ENCODE measurements around the gene PRSS8. TPM values are rescaled to one million over a fixed set of nuclear protein-coding genes. Genes with fewer than 3 reads are reported as not detected.

The PRSS8 gene
- total RNA-seq, 3 donors from 2014 or later (not counting 1 experiment from before 2014, with no cell fraction given): not detected

DNA sequence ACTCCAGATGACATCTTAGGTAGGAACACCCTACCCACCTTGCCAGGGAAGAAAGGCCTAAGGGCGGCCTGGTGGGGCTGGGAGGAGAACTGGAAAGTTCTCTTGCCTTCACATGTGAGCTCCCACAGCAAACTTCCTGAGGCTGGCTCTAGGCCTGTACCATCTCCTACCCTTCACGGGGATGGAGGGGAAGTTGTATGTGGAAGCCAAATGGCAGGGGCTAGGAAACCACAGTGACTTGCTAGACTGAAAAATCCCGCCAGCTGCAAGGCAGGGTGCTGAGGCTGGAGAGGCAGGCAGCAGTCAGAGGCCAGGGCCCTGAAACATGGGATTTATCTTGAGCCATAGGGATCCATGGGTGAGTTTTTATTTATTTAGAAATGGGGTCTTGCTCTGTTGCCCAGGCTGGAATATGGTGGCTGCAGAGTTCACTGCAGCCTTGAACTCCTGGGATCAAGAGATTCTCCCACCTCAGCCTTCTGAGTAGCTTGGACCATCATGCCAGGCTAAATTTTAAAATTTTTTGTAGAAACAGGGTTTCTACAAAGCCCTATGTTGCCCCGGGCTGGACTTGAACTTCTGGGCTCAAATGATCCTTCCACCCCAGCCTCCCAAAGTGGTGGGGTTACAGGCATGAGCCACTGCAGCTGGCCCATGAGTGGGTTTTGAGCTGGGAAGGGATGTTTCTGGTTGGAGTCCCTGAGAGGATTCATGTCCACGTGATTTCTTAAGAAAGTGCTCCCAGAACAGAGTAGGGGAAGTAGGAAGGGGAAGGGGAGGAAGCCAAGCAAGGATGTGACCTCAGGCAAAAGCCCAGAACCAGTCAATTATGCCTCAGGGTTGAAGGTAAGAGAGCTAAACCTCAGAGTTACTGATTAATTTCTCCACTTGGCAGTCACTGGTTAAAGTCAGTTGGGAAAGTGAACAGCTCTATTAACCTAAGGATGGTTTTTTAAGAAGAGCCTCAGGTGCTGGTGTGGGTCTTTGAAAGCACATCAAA, 22.1 kb downstream of the PRSS8 start:
- Mint-ChIP-seq H3K36me3 (no peaks in the 10 kb centered on the region), H3K4me3 (no peak overlapping the region), H3K9me3 (no peaks in the 10 kb centered on the region), H3K27me3 (ENCODE audit: low read depth in 2 of 2) (no peaks in the 10 kb centered on the region), H3K27ac (no peak overlapping the region), H3K4me1 (peaks cover 15 to 23% of the 10 kb centered on the region in 2 donors)
- ATAC-seq: no peak
- Histone ChIP-seq H3K4me3 (ENCODE audit: low read length) (no peak overlapping the region), H3K36me3 (ENCODE audit: control insufficient read depth, insufficient read depth, low read length) (peaks cover 23% of the 10 kb centered on the region), H3K9me3 (ENCODE audit: control insufficient read depth, insufficient read depth, low read length) (no peaks in the 10 kb centered on the region), H3K27me3 (ENCODE audit: control insufficient read depth, insufficient read depth, low read length) (no peaks in the 10 kb centered on the region), H3K27ac (ENCODE audit: low read length) (peak overlapping the region; percentile 37), H3K4me1 (ENCODE audit: control insufficient read depth, insufficient read depth, low read length) (peaks cover 34% of the 10 kb centered on the region)
- intact Hi-C loops (cut with micrococcal nuclease): loop anchor here (10.0 kb wide), 1 partner anchor 71 kb away; the partner anchor contains the start of gene FUS
- TF ChIP-seq, protein P1, sequence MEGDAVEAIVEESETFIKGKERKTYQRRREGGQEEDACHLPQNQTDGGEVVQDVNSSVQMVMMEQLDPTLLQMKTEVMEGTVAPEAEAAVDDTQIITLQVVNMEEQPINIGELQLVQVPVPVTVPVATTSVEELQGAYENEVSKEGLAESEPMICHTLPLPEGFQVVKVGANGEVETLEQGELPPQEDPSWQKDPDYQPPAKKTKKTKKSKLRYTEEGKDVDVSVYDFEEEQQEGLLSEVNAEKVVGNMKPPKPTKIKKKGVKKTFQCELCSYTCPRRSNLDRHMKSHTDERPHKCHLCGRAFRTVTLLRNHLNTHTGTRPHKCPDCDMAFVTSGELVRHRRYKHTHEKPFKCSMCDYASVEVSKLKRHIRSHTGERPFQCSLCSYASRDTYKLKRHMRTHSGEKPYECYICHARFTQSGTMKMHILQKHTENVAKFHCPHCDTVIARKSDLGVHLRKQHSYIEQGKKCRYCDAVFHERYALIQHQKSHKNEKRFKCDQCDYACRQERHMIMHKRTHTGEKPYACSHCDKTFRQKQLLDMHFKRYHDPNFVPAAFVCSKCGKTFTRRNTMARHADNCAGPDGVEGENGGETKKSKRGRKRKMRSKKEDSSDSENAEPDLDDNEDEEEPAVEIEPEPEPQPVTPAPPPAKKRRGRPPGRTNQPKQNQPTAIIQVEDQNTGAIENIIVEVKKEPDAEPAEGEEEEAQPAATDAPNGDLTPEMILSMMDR (IDR thresholded peaks at IDR 0.05): no peak
- 48% methylated on average over 4 of the region's 5 CpGs for WGBS (ENCODE audit: insufficient coverage)
- DNase-seq: no peak

DNA sequence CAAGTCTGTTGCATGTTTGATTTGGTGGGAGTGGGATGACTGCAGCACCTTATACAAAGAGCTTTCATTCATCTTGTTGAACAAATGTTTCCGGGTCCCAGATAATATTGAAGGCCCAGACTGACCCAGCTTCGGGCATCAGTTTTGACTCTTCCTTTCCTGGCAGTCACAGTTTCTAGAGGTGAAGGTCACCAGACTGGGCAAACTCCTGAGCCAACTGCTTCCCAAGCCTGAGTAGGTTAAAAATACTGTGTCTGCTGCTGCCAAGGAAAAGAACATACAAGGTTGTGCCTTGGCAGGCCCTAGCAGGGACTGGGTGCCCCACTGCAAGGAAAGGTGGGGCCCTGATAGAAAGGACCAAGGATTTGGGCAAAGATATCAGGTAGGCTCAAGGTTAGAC, 22.8 kb downstream of the PRSS8 start:
- intact Hi-C loops (cut with micrococcal nuclease): loop anchor here (10.0 kb wide), 1 partner anchor 72 kb away; the partner anchor contains the start of gene FUS
- Mint-ChIP-seq H3K4me1 (peaks cover 13 to 21% of the 10 kb centered on the region in 2 donors), H3K36me3 (no peaks in the 10 kb centered on the region), H3K27me3 (ENCODE audit: low read depth in 2 of 2) (no peaks in the 10 kb centered on the region), H3K9me3 (no peaks in the 10 kb centered on the region), H3K27ac (no peak overlapping the region), H3K4me3 (no peak overlapping the region)
- ATAC-seq: no peak
- no peak for DNase-seq
- Histone ChIP-seq H3K9me3 (ENCODE audit: control insufficient read depth, insufficient read depth, low read length) (no peaks in the 10 kb centered on the region), H3K27me3 (ENCODE audit: control insufficient read depth, insufficient read depth, low read length) (no peaks in the 10 kb centered on the region), H3K4me3 (ENCODE audit: low read length) (no peak overlapping the region), H3K27ac (ENCODE audit: low read length) (no peak overlapping the region), H3K4me1 (ENCODE audit: control insufficient read depth, insufficient read depth, low read length) (peaks cover 33% of the 10 kb centered on the region), H3K36me3 (ENCODE audit: control insufficient read depth, insufficient read depth, low read length) (peaks cover 23% of the 10 kb centered on the region)
- 98% methylated on average over 2 of the region's 2 CpGs for WGBS (ENCODE audit: insufficient coverage)
- TF ChIP-seq, protein P1 (IDR thresholded peaks at IDR 0.05): no peak

DNA sequence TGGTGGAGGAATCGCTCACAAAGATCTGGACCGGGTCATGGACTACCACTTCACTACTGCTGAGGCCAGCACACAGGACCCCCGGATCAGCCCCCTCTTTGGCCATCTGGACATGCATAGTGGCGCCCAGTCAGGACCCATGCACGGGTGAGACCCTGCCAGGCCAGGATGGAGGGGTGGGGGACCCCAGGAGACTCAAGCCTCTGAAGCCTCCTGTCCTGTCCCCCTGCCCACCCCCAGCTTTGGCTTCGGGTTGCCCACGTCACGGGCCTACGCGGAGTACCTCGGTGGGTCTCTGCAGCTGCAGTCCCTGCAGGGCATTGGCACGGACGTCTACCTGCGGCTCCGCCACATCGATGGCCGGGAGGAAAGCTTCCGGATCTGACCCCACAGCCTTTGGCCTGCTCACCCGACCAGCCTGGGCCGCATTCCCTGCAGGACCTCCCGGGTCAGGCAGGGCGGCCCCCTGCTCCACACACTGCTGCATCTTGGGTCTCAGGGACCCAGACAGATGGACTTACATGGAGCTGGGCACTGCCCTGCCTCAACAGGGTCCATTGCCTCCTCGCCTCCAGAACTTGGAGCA, 23.6 kb downstream of the PRSS8 start:
- intact Hi-C loops (cut with micrococcal nuclease): loop anchor here (10.0 kb wide), 1 partner anchor 73 kb away; the partner anchor contains the start of gene FUS
- TF ChIP-seq, protein P1 (IDR thresholded peaks at IDR 0.05): no peak
- Histone ChIP-seq H3K36me3 (ENCODE audit: control insufficient read depth, insufficient read depth, low read length) (peaks cover 23% of the 10 kb centered on the region), H3K27ac (ENCODE audit: low read length) (no peak overlapping the region), H3K4me3 (ENCODE audit: low read length) (no peak overlapping the region), H3K9me3 (ENCODE audit: control insufficient read depth, insufficient read depth, low read length) (no peaks in the 10 kb centered on the region), H3K4me1 (ENCODE audit: control insufficient read depth, insufficient read depth, low read length) (peaks cover 31% of the 10 kb centered on the region), H3K27me3 (ENCODE audit: control insufficient read depth, insufficient read depth, low read length) (no peaks in the 10 kb centered on the region)
- H3K36me3 Mint-ChIP-seq: no peaks in the 10 kb centered on the region
- H3K27me3 Mint-ChIP-seq (ENCODE audit: low read depth in 2 of 2): no peaks in the 10 kb centered on the region
- DNase-seq: no peak
- no peak overlapping the region for H3K4me3 Mint-ChIP-seq
- 97% methylated on average over 23 of the region's 23 CpGs for WGBS (ENCODE audit: insufficient coverage)
- no peak overlapping the region for H3K27ac Mint-ChIP-seq
- ATAC-seq: no peak
- H3K9me3 Mint-ChIP-seq: no peaks in the 10 kb centered on the region
- H3K4me1 Mint-ChIP-seq: peaks cover 14 to 24% of the 10 kb centered on the region in 2 donors

Data from natural killer cell (primary cell).